K562 treated with DMSO at 1 percent for 24 hours (cell line): Measurements from ENCODE around the gene STX8. TPM values are rescaled to one million over a fixed set of nuclear protein-coding genes. Genes with fewer than 3 reads are reported as not detected.

Source experiments
- total RNA-seq: library from RNA; unstranded; fragments of 300-600 nt; gene quantifications from 2 replicates; pipeline ENCODE4 v1.2.3, GENCODE V29; 2022; ENCODE audit warnings: low read depth; ENCODE audit not compliant: insufficient read depth

STX8 gene, protein sequence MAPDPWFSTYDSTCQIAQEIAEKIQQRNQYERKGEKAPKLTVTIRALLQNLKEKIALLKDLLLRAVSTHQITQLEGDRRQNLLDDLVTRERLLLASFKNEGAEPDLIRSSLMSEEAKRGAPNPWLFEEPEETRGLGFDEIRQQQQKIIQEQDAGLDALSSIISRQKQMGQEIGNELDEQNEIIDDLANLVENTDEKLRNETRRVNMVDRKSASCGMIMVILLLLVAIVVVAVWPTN
- total RNA-seq, result 20.1 and 21.1 TPM in 2 replicates

GRCh38 chr17:9575381-9576101 is at the start of gene STX8:
Gene STX8 (minus strand): TSS chr17:9575820. CDS start chr17:9575808, 12 bp downstream.

GRCh38 chr17:9576521-9577372 is 1.1 kb upstream of the STX8 start, which contains the start of gene CFAP52:
Gene CFAP52 (plus strand): TSS chr17:9576642. CDS start chr17:9576696, 54 bp downstream.

Other genes with a start within 250 kb of the STX8 start
- not detected in 2 replicates for gene CFAP52, start 822 bp upstream of the STX8 start, total RNA-seq
- gene USP43, start 69.7 kb upstream of the STX8 start, total RNA-seq, result 0.14 TPM in 1 of 2 replicates, not detected in the other
- not detected in 2 replicates for gene DHRS7C, start 215.8 kb upstream of the STX8 start, total RNA-seq
- gene GSG1L2, start 246.3 kb upstream of the STX8 start, total RNA-seq, result not detected in 2 replicates